Measurements from ENCODE around the gene DOC2B. TPM values are rescaled to one million over a fixed set of nuclear protein-coding genes. Genes with fewer than 3 reads are reported as not detected.

The DOC2B gene
- total and polyA plus RNA-seq, 10 donors = 0.91 to 17.0 (median 7.1) TPM

DNA sequence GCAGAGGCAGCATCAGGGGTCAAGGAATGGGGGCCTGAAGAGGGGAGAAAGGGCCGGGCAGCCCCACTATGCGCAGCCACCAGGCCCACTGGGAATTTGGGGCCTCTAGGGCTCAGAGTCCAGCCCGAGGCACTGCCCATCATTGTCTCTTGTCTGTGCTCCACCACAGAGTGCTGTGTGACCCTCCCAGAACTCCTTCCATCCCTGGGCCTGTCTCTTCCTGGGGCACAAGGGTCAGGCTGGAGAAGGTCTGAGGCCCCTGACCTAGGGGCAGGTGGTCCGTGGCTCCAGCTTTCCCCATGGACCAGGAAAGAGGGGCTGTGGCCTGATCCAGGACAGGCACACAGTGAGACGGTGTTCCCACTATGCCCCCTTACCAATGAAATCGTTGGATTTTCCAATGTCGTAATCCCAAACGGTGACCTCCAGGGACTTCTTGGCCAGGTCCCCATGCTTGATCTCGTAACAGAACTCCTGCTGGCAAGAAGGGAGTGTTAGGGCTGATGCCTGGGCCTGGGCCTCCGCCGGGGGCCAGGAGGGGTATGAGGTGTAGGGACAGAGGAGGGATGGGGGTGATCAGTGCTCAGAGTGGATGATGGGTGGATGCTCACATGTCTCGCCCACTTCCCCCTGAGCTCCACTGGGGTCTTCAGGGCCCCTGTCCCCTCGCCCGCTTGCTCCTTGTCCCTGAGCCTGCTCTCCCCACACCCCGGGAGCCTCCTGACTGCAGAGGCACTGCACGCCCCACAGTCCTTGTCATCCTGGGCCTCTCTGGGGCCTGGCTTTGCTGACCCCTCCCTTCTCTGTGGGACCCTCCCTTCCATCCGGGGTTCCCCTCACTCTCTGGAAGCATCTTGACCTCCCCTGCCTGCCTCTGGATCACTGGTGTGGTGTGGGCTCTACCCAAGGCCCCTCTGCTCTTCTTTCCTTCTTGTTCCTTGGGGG, 33.4 kb downstream of the DOC2B start:
- peaks cover 0 to 64% (median 2%) of the 10 kb centered on the region in 6 donors for H3K36me3 ChIP-seq
- no peaks in the 10 kb centered on the region for H3K9me3 ChIP-seq
- WGBS, 5 donors = 84 to 92% (median 87%) methylated on average over 16 to 17 of the region's 17 CpGs
- no peak overlapping the region for H3K27ac ChIP-seq
- TF ChIP-seq POLR2AphosphoS5 (IDR thresholded peaks at IDR 0.05) (no peak), POLR2A (IDR thresholded peaks at IDR 0.05) (no peak)
- TF ChIP-seq, protein P1, sequence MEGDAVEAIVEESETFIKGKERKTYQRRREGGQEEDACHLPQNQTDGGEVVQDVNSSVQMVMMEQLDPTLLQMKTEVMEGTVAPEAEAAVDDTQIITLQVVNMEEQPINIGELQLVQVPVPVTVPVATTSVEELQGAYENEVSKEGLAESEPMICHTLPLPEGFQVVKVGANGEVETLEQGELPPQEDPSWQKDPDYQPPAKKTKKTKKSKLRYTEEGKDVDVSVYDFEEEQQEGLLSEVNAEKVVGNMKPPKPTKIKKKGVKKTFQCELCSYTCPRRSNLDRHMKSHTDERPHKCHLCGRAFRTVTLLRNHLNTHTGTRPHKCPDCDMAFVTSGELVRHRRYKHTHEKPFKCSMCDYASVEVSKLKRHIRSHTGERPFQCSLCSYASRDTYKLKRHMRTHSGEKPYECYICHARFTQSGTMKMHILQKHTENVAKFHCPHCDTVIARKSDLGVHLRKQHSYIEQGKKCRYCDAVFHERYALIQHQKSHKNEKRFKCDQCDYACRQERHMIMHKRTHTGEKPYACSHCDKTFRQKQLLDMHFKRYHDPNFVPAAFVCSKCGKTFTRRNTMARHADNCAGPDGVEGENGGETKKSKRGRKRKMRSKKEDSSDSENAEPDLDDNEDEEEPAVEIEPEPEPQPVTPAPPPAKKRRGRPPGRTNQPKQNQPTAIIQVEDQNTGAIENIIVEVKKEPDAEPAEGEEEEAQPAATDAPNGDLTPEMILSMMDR (IDR thresholded peaks at IDR 0.05 in 8 of 11, conservative IDR thresholded peaks at IDR 0.05 in 3 of 11) = no peak
- peaks cover 0 to 4% (median 0%) of the 10 kb centered on the region in 7 donors for H3K27me3 ChIP-seq (replicated peaks in 1 of 7)
- no peak overlapping the region for H3K4me3 ChIP-seq
- intact Hi-C loops (cut with DNase I; ENCODE audit: low total_unique reads) = no loop called here
- H3K4me1 ChIP-seq = peaks cover 0 to 15% (median 10%) of the 10 kb centered on the region in 6 donors
- DNase-seq = peak; percentile 41

GRCh38 chr17:146983-147761, 34.3 kb downstream of the DOC2B start:
- TF ChIP-seq POLR2A (IDR thresholded peaks at IDR 0.05) (no peak), POLR2AphosphoS5 (IDR thresholded peaks at IDR 0.05) (no peak)
- TF ChIP-seq, protein P1 (IDR thresholded peaks at IDR 0.05 in 8 of 11, conservative IDR thresholded peaks at IDR 0.05 in 3 of 11) = no peak
- no peak overlapping the region for H3K27ac ChIP-seq
- H3K36me3 ChIP-seq = peaks cover 0 to 57% (median 2%) of the 10 kb centered on the region in 6 donors
- H3K9me3 ChIP-seq = no peaks in the 10 kb centered on the region
- no peak overlapping the region for H3K4me3 ChIP-seq
- peaks cover 0 to 5% (median 0%) of the 10 kb centered on the region in 7 donors for H3K27me3 ChIP-seq (replicated peaks in 1 of 7)
- H3K4me1 ChIP-seq = peaks cover 0 to 15% (median 10%) of the 10 kb centered on the region in 6 donors
- WGBS, 5 donors = 90 to 95% (median 91%) methylated on average over 15 to 27 of the region's 27 CpGs
- intact Hi-C loops (cut with DNase I; ENCODE audit: low total_unique reads) = no loop called here
- peak; percentile 62 for DNase-seq

- H3K27ac ChIP-seq = peak overlapping the region in 1 of 8 donors; percentile 3
- peaks cover 0 to 15% (median 10%) of the 10 kb centered on the region in 6 donors for H3K4me1 ChIP-seq
- intact Hi-C loops (cut with DNase I; ENCODE audit: low total_unique reads) = no loop called here
- WGBS, 5 donors = 72 to 87% (median 82%) methylated on average over 10 of the region's 10 CpGs
- peak; percentile 47 for DNase-seq
- no peak overlapping the region for H3K4me3 ChIP-seq
- TF ChIP-seq POLR2A (IDR thresholded peaks at IDR 0.05) = no peak
- TF ChIP-seq, protein P1 (IDR thresholded peaks at IDR 0.05 in 8 of 11, conservative IDR thresholded peaks at IDR 0.05 in 3 of 11) = no peak
- TF ChIP-seq POLR2AphosphoS5 (IDR thresholded peaks at IDR 0.05) = no peak
- peaks cover 0 to 50% (median 2%) of the 10 kb centered on the region in 6 donors for H3K36me3 ChIP-seq
- H3K27me3 ChIP-seq (replicated peaks in 1 of 7) = peaks cover 0 to 5% (median 0%) of the 10 kb centered on the region in 7 donors
- H3K9me3 ChIP-seq = no peaks in the 10 kb centered on the region
Observed at GRCh38 chr17:146546-146945, 34.9 kb downstream of the DOC2B start.
